EL (cell line): ENCODE data around the gene AGPAT4.
A peak's percentile ranks its signal among the peaks of the same experiment; 100 is the strongest.
"Not testable (repeated sequence)": the region's sequence is repeated elsewhere in the genome, so short reads cannot be mapped to it uniquely, and the experiment has no call there.

Experiments
- DNase-seq: peaks from one replicate; pipeline ENCODE4 v3.0.0-alpha.2; 2016

Gene AGPAT4

GRCh38 chr6:161273752-161274487 lies at the start of gene AGPAT4:
TSS of gene AGPAT4 (minus strand) at chr6:161274061. CDS start at chr6:161232213, 41,848 bp downstream.
- peak; percentile 97 for DNase-seq

GRCh38 chr6:161319231-161319630 lies 45.4 kb upstream of the AGPAT4 start:
- no peak for DNase-seq

DNA sequence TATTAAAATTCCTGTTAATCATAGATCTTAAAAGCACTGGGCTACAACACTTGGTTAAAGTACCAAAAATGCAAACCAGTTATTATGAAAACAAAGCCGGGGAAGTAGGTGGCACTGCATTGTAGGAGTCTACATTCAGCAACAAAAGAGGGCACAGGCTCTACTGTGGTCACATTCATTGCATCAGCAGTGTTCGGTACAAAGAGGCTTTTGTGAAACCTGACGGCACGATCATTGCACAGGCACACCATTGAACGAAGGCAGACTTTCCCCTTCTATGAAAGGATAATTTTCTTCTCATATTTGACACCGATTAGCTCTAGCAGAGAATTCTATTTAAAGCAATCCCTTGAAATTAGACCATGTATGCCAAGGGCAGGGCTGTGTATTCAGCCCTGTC lies 44.6 kb upstream of the AGPAT4 start:
- no peak for DNase-seq

GRCh38 chr6:161316531-161316930 lies 42.7 kb upstream of the AGPAT4 start:
- DNase-seq = no peak

- DNase-seq = not testable (repeated sequence)
Measured at GRCh38 chr6:161315246-161315917, 41.5 kb upstream of the AGPAT4 start.

GRCh38 chr6:161314541-161315245 lies 40.8 kb upstream of the AGPAT4 start:
- DNase-seq = not testable (repeated sequence)

DNA sequence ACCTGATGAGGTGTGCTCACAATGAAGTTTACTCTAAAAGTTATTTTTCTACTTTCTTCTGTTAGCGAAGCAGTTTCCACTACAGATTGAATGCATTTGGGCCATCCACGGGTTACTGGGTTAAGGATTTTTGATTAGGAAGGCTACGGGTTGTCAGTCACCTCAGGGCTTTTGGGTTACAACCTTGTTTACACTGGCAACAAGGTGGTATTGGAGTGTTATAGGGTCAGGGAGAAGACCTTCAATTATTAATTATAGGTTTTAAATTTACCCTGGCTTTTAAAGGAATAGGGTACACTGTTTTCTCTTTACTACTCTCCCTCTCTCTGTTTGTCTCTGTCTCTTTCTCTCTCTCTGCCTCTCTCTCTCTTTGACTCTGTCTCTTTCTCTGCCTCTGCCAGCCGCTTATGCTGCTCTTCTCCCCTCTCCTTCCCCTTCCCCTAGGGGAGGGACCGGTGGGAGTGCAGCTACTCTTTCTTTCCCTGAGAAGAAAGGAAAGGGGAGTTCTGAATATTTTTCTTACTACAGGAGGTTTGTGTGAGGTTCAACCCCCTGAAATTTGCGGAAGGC lies 40.2 kb upstream of the AGPAT4 start:
- DNase-seq = no peak

DNA sequence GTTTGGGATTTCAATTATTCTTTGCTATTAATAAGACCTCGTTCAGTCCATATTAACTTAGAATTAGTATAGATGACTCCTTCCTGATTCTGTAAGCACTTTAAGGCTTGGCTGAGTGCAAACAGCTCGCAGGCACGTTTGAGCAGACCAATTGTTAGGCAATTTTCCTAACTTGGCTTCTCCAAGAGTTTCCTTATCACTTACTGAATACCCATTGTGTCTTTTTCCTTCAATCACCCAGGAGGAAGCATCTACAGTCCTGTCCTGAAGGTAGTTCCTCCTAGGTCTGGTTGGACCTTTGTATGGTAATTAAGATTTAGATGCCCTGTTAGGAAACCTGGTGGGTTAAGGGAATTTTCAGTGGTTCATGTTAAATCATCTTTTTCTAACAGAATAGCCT lies 39.6 kb upstream of the AGPAT4 start:
- DNase-seq = not testable (repeated sequence)

DNA sequence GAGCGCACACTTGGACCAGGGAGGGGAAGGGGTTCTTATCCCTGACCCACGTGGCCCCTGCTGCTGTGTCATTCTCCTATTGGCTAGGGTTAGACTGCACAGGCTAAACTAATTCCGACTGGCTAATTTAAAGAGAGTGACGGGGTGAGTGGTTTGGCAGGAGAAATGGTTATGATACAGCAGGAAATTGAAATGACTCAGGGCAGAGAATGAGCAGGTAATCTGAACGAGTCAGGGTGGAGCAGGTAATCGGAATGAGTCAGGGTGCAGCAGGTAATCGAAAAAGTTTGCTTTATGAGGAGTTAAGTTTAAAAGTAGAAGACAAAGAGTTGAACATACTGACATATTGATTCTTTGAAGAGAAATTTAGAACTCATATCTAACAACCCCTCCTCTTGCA lies 35.9 kb upstream of the AGPAT4 start:
- not testable (repeated sequence) for DNase-seq

- DNase-seq = no peak
Measured at GRCh38 chr6:161308075-161308655, 34.3 kb upstream of the AGPAT4 start.

DNA sequence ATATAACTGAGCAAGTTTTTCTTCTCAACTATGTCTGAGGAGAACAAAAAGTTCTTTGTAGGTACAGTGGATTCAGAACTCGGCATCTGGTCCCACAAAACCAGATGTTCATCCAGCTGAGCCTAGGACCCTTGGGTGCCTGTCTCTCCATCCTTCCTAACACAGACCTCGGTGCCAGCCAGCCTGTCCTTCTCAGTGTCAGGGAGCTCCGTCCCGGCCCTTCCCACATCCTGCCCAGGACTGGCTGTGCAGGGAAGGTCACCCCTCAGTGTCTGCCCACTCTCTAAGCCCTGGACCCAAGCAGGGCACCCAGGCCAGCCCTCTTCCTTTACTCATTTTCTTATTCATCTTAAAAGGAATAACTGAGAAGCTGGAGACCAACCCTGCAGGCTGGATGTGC lies 32.0 kb upstream of the AGPAT4 start:
- no peak for DNase-seq

DNA sequence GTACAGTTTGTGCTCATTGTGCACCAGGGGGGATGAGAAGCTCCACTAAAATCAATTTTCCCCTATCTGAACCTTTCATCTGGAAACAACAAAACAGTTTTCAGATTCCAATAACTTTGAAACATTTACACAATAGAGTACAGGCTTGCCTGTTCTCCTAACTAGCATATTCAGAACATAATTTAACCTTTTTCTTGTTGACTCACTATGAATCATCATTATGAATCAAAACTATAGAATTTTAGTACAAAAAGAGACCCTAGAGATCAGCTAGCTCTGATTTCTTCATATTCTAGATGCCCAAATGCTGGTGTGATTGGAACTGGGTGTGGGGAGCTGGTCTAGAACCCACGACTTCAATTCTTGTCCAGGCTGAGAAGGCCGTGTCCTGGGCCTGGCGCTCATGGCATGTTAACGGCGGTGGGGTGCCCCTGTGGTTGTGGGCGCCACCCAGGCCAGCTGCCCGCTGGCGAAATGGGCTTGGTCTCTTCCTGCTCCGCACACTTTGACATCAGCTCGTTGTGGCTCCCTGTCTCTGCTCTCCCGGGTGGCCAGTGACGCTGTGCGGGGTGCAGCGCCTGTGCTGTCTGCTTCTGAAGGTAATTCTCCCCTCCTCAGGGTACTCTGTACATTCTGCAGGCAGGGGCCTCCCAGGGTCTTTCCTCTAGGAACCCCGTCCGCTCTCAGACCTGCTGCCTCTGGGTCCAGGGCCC lies 29.9 kb upstream of the AGPAT4 start:
- DNase-seq = peak; percentile 34

GRCh38 chr6:161302949-161303348 lies 29.1 kb upstream of the AGPAT4 start:
- no peak for DNase-seq

- DNase-seq = peak; percentile 63
Measured at GRCh38 chr6:161301338-161301737, 27.5 kb upstream of the AGPAT4 start.

DNA sequence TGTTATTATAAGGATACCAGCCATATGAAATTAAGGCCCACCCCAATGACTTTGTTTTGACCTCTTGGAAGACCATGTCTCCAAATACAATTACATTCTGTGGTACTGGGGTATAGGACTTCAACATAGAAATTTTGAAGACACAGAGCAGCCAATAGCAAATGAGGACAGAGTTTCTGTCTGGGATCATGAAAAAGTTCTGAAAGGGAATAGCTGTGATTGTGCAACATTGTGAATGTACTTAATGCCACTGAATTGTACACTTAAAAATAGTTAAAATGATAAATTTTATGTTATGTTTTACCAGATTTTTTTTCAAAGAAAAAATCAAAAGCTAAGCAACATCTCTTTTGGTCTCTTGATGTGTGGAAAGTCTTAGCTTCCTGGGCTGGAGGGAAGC lies 27.0 kb upstream of the AGPAT4 start:
- DNase-seq = no peak

DNA sequence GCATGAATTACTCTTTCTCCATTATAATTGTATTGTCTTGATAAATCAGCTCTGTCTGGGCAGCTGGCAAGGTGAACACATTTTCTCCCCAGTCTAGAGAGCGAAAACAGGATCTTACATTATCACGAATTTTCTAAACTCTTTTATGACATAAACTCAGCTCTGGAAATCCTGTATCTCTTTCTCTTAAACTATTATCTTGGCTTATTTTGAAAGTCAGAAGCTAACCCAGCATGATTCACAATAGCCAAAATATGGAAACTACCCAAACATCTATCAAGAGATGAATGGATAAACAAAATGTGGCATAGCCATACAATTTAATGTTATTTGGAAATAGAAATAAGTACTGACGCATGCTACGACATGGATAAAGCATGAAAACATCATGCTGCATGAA lies 25.9 kb upstream of the AGPAT4 start:
- DNase-seq = no peak

- no peak for DNase-seq
Measured at GRCh38 chr6:161295784-161296183, 21.9 kb upstream of the AGPAT4 start.

DNA sequence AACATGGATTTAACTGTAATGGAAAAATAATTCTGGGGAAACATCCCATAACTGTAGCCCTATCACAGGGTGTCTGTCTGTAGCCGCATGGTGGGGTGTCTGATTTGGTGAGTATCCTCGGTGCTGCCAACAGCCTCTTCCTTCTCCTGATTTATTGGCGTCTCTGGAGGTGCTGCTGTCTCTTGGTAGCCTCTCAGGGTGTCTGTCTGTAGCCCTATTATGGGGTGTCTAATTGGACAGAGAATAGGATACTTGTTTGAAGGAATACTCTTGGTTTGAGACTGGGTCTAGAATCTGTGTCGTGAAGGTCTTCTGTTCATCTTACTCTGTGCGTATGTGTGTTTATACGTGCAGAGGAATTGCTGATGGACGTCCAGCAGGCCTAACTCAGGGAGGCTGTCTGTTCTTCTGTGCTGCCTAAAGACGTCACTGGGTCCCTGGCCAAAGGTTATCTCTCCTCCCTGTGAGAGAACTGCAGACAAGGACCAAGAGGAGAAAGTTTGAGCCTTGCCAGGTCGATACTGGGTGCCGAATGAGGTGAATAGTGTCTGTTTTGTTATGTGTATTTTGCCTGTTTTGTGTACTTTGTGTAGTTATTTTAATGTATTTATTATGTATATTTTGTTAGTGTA lies 18.9 kb upstream of the AGPAT4 start:
- DNase-seq = no peak

- no peak for DNase-seq
Measured at GRCh38 chr6:161292145-161292544, 18.3 kb upstream of the AGPAT4 start.

DNA sequence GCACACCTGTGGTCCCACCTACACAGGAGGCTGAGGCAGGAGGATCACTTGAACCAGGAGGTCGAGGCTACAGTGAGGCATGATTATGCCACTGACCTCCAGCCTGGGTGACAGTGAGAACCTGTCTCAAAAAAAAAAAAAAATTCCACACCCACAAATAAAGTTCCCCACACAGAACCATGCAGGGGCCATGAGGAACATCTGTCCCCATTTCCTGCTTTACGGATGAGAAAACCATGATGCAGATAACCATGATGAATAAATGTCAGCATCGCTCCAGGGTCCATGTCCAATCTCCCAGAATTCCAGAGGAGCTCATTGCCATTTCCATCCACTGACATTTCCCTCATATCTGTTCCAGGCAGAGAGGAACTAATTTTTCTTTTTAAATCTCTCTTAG lies 16.9 kb upstream of the AGPAT4 start:
- no peak for DNase-seq

- no peak for DNase-seq
Measured at GRCh38 chr6:161284653-161285052, 10.8 kb upstream of the AGPAT4 start.

GRCh38 chr6:161281092-161281491 lies 7.2 kb upstream of the AGPAT4 start:
- DNase-seq = no peak
